Fibroblast of pulmonary artery (primary cell): ENCODE data around the gene SOWAHB.

ENCODE experiments used
- DNase-seq: peaks from one replicate; pipeline ENCODE4 v3.0.0-alpha.2; 2010; ENCODE audit warnings: low read depth
- H3K4me3 ChIP-seq: replicated peaks from 2 replicates; pipeline ENCODE4 v1.5.1; 2011; ENCODE audit warnings: low read depth, mild to moderate bottlenecking, control low read depth, low read length, moderate library complexity
- TF ChIP-seq, protein P1 (sequence below): IDR thresholded peaks from 2 replicates; pipeline ENCODE4 v1.5.1; 2011; ENCODE audit warnings: mild to moderate bottlenecking, control low read depth, low read length, inconsistent platforms; ENCODE audit errors: missing control alignments

SOWAHB gene, protein sequence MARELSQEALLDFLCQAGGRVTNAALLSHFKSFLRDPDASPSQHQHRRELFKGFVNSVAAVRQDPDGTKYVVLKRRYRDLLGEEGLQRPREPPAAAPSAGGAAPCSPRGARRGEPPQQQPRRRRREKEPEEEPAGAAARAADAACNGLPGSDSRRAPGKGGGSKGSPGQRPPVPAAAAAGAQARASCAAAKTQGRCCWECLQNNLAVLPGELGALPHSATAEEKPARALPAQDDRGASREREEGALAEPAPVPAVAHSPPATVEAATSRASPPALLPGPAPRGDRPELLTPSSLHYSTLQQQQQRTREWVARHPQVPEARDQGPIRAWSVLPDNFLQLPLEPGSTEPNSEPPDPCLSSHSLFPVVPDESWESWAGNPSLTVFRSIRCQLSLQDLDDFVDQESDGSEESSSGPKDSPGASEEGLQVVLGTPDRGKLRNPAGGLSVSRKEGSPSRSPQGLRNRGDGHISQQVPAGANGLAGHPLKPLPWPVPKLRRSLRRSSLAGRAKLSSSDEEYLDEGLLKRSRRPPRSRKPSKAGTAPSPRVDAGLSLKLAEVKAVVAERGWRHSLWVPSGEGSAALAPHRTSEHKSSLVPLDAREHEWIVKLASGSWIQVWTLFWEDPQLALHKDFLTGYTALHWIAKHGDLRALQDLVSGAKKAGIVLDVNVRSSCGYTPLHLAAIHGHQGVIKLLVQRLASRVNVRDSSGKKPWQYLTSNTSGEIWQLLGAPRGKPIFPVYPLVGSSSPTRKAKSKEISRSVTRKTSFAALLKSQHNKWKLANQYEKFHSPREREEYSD

DNA sequence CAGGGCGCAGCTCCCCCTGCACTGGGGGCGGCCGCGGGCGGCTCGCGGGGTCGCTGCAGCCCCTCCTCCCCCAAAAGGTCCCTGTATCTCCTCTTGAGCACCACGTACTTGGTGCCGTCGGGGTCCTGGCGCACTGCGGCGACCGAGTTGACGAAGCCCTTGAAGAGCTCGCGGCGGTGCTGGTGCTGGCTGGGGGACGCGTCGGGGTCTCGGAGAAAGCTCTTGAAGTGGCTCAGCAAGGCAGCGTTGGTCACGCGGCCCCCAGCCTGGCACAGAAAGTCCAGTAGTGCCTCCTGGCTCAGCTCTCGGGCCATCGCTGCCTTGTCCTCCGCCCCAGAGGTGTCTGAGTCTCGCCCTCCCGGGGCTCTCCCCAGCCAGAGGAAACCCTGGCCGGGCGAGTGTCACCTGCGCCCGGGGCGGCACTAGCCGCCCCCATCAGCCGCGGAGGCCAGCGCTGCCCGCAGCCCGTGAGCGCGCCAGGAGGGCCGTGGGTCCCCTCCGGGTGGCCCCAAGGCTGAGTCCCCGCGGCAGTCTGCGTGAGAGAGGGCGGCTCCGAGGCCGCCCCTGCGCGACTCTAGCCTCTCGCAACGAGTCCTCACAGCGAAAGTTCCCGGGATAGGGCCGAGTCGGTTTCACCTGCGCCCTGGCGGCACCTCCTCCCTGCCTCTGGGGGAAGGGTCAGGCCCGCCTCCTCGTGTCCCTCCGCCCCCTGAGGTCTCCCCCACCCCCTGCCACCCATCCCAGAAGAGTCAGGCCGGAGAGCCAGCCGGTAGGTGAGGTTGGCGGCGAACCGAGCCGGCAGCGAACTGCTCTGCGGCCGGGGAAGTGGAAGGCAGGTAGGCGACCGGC lies at the start of gene SOWAHB:
Gene SOWAHB (minus strand): TSS at position 609 of the 849 bp plus-strand sequence. CDS start 295 bp downstream, at position 314.
- TF ChIP-seq, protein P1, sequence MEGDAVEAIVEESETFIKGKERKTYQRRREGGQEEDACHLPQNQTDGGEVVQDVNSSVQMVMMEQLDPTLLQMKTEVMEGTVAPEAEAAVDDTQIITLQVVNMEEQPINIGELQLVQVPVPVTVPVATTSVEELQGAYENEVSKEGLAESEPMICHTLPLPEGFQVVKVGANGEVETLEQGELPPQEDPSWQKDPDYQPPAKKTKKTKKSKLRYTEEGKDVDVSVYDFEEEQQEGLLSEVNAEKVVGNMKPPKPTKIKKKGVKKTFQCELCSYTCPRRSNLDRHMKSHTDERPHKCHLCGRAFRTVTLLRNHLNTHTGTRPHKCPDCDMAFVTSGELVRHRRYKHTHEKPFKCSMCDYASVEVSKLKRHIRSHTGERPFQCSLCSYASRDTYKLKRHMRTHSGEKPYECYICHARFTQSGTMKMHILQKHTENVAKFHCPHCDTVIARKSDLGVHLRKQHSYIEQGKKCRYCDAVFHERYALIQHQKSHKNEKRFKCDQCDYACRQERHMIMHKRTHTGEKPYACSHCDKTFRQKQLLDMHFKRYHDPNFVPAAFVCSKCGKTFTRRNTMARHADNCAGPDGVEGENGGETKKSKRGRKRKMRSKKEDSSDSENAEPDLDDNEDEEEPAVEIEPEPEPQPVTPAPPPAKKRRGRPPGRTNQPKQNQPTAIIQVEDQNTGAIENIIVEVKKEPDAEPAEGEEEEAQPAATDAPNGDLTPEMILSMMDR, result no peak
- no peak for DNase-seq
- peak within 1 kb of the TSS; percentile 30 for H3K4me3 ChIP-seq

DNA sequence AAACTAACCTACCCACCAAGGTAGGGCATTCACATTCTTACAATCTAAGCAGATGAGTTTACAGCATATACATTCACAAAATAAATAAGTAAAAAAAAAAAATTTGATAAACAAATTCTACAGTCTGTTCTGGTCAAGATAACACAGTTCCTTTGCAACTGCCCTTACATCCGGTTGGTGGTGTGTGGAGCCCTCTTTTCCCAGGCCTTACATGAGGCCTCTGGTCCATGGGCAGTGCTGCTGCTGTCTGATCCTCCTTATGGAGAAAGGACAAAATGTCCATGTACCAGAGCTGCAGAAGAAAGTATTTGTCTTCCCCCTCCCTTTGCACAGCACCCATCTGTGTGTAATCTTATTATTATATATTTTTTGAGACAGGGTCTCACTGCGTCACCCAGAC lies 49.4 kb upstream of the SOWAHB start:
- DNase-seq, result peak; percentile 44
- no peak overlapping the region for H3K4me3 ChIP-seq
- TF ChIP-seq, protein P1, result peak; percentile 3

DNA sequence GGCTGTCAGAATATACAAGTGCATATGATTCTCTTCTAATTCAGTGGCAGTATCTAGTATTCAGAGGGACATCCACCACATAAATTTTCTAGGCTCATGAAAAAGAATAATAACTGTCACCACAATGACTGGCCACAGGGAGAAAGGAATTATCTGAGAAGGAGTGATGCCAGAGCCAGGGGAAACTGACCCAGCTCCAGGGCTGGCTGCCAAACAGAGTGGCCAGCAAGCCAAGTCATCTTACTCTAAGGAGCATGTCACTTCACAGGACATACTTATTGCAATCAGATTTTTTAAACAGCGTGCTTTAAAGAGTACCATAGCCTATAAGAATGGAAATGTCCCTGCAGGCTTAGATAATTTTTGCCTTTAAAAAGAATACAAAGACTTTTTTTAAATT lies 45.8 kb upstream of the SOWAHB start:
- TF ChIP-seq, protein P1, result no peak
- no peak for DNase-seq
- no peak overlapping the region for H3K4me3 ChIP-seq

DNA sequence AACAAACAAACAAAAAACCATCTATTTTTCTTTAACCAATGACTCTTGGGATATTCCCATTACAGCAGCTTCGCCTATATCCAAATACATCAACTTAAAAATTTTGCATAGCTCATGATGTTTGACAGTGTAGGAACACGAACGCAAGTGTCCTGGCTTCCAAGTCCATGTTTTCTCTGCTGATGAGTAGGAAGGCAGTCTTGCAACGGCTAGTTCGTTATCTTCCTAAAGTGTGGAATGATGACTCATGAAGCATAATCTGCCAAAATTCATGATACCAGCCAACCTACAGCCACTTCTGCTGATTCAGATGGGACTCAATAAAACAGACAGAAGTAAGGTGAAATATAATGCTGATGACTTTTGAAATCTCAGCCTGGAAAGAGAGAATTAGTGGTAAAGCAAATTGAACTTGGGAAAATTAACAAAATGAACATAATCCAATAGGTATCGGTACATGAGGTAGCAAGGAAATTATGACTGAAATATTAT lies 45.2 kb upstream of the SOWAHB start:
- no peak overlapping the region for H3K4me3 ChIP-seq
- DNase-seq, result peak; percentile 81
- TF ChIP-seq, protein P1, result no peak

DNA sequence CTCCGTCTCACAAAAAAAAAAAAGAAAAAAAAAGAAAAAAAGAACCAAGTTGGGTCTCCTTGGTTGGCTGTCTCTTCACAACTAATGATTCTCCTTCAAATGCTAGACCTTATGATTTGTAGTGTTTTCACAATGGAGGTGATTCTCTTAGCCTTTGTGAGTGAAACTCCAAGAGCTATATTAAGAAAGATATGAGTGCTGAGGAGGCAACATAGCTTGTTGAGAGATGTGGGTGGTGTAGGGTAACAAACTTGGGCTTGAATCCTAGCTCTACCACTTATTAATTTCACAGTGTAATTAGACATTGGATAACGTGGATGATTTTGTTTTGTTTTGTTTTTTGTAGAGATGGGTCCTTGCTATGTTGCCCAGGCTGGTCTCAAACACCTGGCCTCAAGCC lies 41.2 kb upstream of the SOWAHB start:
- H3K4me3 ChIP-seq, result no peak overlapping the region
- TF ChIP-seq, protein P1, result no peak
- DNase-seq, result no peak

DNA sequence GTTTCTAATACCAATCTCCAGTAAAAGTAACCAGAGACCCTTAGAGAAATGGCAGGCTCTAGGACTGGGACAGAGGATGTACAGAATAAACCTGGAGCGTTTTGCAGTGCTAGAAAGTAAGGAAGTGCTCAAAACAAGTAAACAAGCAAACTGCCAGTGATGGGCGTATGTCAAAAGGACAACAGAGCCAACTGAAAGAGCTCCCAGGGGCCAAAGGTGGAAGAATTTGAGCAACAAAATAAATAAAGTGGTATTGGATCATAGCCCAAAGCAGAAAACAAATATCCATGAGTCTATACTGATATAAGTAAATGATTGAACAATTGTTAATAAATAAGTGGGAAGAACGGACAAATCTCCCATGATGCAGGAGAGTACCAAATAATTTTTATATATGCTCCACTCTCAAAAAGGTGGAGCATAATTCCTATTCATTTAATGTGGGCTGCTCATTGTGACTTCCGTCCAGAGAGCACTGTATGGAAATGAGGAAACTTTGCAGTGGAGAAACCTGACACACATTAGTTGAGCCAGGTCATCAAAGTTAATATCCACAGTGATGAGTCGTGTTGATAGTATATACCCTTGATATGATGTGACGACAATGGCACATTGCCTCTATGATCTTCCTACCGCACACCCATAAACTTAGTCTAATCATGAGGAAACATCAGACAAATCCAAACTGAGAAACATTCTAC lies 33.8 kb upstream of the SOWAHB start:
- no peak for DNase-seq
- TF ChIP-seq, protein P1, result no peak

More for the DNA sequence above, 33.8 kb upstream of the SOWAHB start:
- H3K4me3 ChIP-seq, result no peak overlapping the region
